WTC11 (cell line): ENCODE results near the gene NNT. TPM values are rescaled to one million over a fixed set of nuclear protein-coding genes. Genes with fewer than 3 reads are reported as not detected.
"Not testable (repeated sequence)": the region's sequence is repeated elsewhere in the genome, so short reads cannot be mapped to it uniquely, and the experiment has no call there.

Experiments used
- ATAC-seq: fragments of 200-7000 bp; cut with Tn5 transposase; 2 replicates; pipeline ENCODE4 v1.10.0; 2021; ENCODE audit warnings: mild to moderate bottlenecking, moderate library complexity
- CTCF ChIA-PET: fragments of 300-600 bp; sonication (Branson Sonifier 250); formaldehyde crosslinking; loops from one replicate; lab custom pipeline; 2021; ENCODE audit warnings: antibody characterized with exemption; lab: Charles Lee
- POLR2A ChIA-PET: fragments of 350-600 bp; sonication (Branson Sonifier 250); formaldehyde crosslinking; loops from one replicate; lab custom pipeline; 2021; ENCODE audit warnings: antibody characterized with exemption; lab: Charles Lee
- DNase-seq: peaks from one replicate; pipeline ENCODE4 v3.0.0; 2021; ENCODE audit warnings: low spot score
- H3K27ac Mint-ChIP-seq: 2 replicates; pipeline ENCODE4 v1.8.0; 2021; ENCODE audit warnings: mixed read lengths
- H3K27me3 Mint-ChIP-seq: 2 replicates; pipeline ENCODE4 v1.8.0; 2021; ENCODE audit warnings: low read depth, mild to moderate bottlenecking, moderate library complexity, mixed read lengths
- H3K36me3 Mint-ChIP-seq: 2 replicates; pipeline ENCODE4 v1.8.0; 2021; ENCODE audit warnings: mixed read lengths
- H3K4me1 Mint-ChIP-seq: 2 replicates; pipeline ENCODE4 v1.8.0; 2022; ENCODE audit warnings: mixed read lengths
- H3K4me3 Mint-ChIP-seq: 2 replicates; pipeline ENCODE4 v1.8.0; 2021; ENCODE audit warnings: mild to moderate bottlenecking, moderate library complexity, mixed read lengths
- H3K9me3 Mint-ChIP-seq: 2 replicates; pipeline ENCODE4 v1.8.0; 2021; ENCODE audit warnings: mixed read lengths
- CREB1 ChIP-seq: sonication (generic); formaldehyde crosslinking; IDR thresholded peaks from 2 replicates; pipeline ENCODE4 v1.8.0; 2023; ENCODE audit warnings: mild to moderate bottlenecking, missing genetic modification reagents
- EMX1 ChIP-seq: fragments of 250-450 bp; sonication (Bioruptor Pico); IDR thresholded peaks from 2 replicates; pipeline ENCODE4 v1.8.0; 2021; ENCODE audit warnings: mild to moderate bottlenecking
- GTF2I ChIP-seq: fragments of 250-450 bp; sonication (Bioruptor Pico); conservative IDR thresholded peaks from 2 replicates; pipeline ENCODE4 v1.4.0; 2021; ENCODE audit warnings: mild to moderate bottlenecking
- HMGA2 ChIP-seq: fragments of 250-450 bp; sonication (Bioruptor Pico); IDR thresholded peaks from 2 replicates; pipeline ENCODE4 v1.4.0; 2021; ENCODE audit warnings: mild to moderate bottlenecking, moderate library complexity
- MXD4 ChIP-seq: fragments of 250-450 bp; sonication (Bioruptor Pico); IDR thresholded peaks from 2 replicates; pipeline ENCODE4 v1.8.0; 2021; ENCODE audit warnings: mild to moderate bottlenecking, moderate library complexity, borderline replicate concordance
- NFE2L1 ChIP-seq: sonication (generic); formaldehyde crosslinking; IDR thresholded peaks from 2 replicates; pipeline ENCODE4 v1.8.1; 2023; ENCODE audit warnings: missing genetic modification reagents
- SOX15 ChIP-seq: fragments of 250-450 bp; sonication (Bioruptor Pico); IDR thresholded peaks from 2 replicates; pipeline ENCODE4 v1.9.0; 2021; ENCODE audit warnings: mild to moderate bottlenecking
- ZBTB21 ChIP-seq: sonication (generic); formaldehyde crosslinking; IDR thresholded peaks from 2 replicates; pipeline ENCODE4 v1.8.1; 2023; ENCODE audit warnings: mild to moderate bottlenecking, missing genetic modification reagents, borderline replicate concordance
- ZNF232 ChIP-seq: sonication (generic); formaldehyde crosslinking; IDR thresholded peaks from 2 replicates; pipeline ENCODE4 v1.8.0; 2022; ENCODE audit warnings: mild to moderate bottlenecking, missing genetic modification reagents
- ZNF263 ChIP-seq: sonication (generic); formaldehyde crosslinking; IDR thresholded peaks from 2 replicates; pipeline ENCODE4 v1.8.1; 2022; ENCODE audit warnings: low read depth, mild to moderate bottlenecking, moderate library complexity, missing genetic modification reagents
- total RNA-seq: library from RNA; stranded (reverse); gene quantifications from 3 replicates; pipeline ENCODE4 v1.2.3, GENCODE V29; 2021
- TF ChIP-seq, protein P1 (sequence below): sonication (generic); formaldehyde crosslinking; IDR thresholded peaks from 2 replicates; pipeline ENCODE4 v1.8.1; 2023; ENCODE audit warnings: mild to moderate bottlenecking, moderate library complexity, missing genetic modification reagents
- TF ChIP-seq, protein P2 (sequence below): sonication (generic); formaldehyde crosslinking; IDR thresholded peaks from 2 replicates; pipeline ENCODE4 v1.8.0; 2023; ENCODE audit warnings: missing genetic modification reagents, mild to moderate bottlenecking, borderline replicate concordance
- TF ChIP-seq, protein P3 (sequence below): sonication (generic); formaldehyde crosslinking; IDR thresholded peaks from 2 replicates; pipeline ENCODE4 v1.8.1; 2022; ENCODE audit warnings: mild to moderate bottlenecking, moderate library complexity, missing genetic modification reagents
- TF ChIP-seq, protein P4 (sequence below): fragments of 200-600 bp; IDR thresholded peaks from 2 replicates; pipeline ENCODE4 v1.8.0; 2022; ENCODE audit warnings: antibody characterized with exemption
- TF ChIP-seq, protein P5 (sequence below): sonication (generic); formaldehyde crosslinking; IDR thresholded peaks from 2 replicates; pipeline ENCODE4 v1.8.0; 2022; ENCODE audit warnings: mild to moderate bottlenecking, missing genetic modification reagents

NNT gene
- total RNA-seq, 1 experiment from 2014 or later = 37.6 TPM

DNA sequence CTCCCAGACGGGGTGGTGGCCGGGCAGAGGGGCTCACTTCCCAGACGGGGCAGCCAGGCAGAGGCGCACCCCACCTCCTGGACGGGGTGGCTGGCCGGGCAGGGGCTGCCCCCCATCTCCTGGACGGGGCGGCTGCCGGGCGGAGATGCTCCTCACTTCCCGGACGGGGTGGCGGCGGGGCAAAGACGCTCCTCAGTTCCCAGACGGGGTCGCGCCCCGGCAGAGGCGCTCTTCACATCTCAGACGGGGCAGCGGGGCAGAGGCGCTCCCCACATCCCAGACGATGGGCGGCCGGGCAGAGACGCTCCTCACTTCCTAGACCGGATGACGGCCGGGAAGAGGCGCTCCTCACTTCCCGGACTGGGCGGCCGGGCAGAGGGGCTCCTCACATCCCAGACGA lies 62.8 kb downstream of the NNT start:
- POLR2A ChIA-PET, CTCF ChIA-PET, ATAC-seq, H3K4me3 Mint-ChIP-seq, H3K27me3 Mint-ChIP-seq, H3K4me1 Mint-ChIP-seq, DNase-seq, H3K27ac Mint-ChIP-seq: not testable (repeated sequence)
- peaks cover 25% of the 10 kb centered on the region for H3K36me3 Mint-ChIP-seq
- peaks cover 14% of the 10 kb centered on the region for H3K9me3 Mint-ChIP-seq

DNA sequence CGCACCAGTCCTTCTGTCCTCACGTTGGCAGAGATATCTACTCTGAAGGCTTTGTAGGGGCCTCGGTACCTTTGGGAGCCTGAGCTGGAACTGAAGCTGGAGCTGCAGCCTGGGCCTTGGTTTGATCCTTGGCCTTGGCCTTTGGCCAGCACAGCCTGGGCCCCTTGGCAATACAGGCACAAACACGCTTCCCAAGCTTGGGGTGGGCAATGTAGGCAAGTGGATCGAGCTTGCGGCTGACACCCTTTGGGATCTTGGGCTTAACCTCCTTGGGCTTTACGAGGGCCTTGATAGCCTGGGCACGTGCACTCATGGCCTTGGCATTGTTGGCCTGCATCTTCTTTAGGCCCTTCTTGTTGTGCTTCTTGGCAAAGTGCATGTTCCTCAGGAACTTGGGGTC lies 63.7 kb downstream of the NNT start:
- H3K4me3 Mint-ChIP-seq, H3K27ac Mint-ChIP-seq, H3K27me3 Mint-ChIP-seq, POLR2A ChIA-PET, DNase-seq, ATAC-seq, CTCF ChIA-PET, H3K4me1 Mint-ChIP-seq: not testable (repeated sequence)
- Mint-ChIP-seq H3K9me3 (peaks cover 19% of the 10 kb centered on the region), H3K36me3 (peaks cover 30% of the 10 kb centered on the region)

DNA sequence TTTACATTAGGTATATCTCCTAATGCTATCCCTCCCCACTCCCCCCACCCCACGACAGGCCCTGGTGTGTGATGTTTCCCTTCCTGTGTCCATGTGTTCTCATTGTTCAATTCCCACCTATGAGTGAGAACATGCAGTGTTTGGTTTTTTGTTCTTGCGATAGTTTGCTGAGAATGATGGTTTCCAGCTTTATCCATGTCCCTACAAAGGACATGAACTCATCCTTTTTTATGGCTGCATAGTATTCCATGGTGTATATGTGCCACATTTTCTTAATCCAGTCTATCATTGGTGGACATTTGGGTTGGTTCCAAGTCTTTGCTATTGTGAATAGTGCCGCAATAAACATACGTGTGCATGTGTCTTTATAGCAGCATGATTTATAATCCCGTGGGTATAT lies 64.4 kb downstream of the NNT start:
- POLR2A ChIA-PET, H3K27ac Mint-ChIP-seq, H3K4me1 Mint-ChIP-seq, CTCF ChIA-PET, H3K4me3 Mint-ChIP-seq, H3K27me3 Mint-ChIP-seq, DNase-seq, ATAC-seq: not testable (repeated sequence)
- peaks cover 26% of the 10 kb centered on the region for H3K9me3 Mint-ChIP-seq
- peaks cover 35% of the 10 kb centered on the region for H3K36me3 Mint-ChIP-seq

DNA sequence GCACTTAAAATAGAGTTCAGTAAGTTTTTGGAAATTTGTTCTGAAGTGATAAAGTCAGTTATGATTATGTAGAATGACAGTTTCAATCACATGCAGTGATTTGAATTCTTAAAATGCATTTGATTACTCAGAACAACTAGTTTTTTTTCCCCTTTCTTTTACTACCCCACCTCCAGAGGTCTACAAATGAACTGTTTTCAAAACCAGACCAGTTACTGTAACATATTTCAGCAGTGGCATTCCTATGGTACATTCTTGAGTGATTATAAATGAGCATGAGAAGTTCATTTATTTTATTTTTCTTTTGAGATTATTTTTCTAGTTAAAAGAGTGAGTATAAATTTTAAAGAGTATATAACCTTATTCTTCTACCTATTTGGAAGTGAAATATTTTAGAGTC lies 71.6 kb downstream of the NNT start:
- peaks cover 25% of the 10 kb centered on the region for H3K36me3 Mint-ChIP-seq
- no peaks in the 10 kb centered on the region for H3K27me3 Mint-ChIP-seq
- ChIA-PET CTCF (no interaction called here), POLR2A (no interaction called here)
- no peaks in the 10 kb centered on the region for H3K4me1 Mint-ChIP-seq
- ATAC-seq = no peak
- H3K27ac Mint-ChIP-seq = no peak overlapping the region
- TF ChIP-seq CREB1 (CRISPR knock-in tag) (no peak), SOX15 (CRISPR knock-in tag) (no peak), NFE2L1 (no peak), GTF2I (CRISPR knock-in tag) (no peak), ZNF232 (CRISPR knock-in tag) (no peak), EMX1 (no peak)
- TF ChIP-seq, protein P1, sequence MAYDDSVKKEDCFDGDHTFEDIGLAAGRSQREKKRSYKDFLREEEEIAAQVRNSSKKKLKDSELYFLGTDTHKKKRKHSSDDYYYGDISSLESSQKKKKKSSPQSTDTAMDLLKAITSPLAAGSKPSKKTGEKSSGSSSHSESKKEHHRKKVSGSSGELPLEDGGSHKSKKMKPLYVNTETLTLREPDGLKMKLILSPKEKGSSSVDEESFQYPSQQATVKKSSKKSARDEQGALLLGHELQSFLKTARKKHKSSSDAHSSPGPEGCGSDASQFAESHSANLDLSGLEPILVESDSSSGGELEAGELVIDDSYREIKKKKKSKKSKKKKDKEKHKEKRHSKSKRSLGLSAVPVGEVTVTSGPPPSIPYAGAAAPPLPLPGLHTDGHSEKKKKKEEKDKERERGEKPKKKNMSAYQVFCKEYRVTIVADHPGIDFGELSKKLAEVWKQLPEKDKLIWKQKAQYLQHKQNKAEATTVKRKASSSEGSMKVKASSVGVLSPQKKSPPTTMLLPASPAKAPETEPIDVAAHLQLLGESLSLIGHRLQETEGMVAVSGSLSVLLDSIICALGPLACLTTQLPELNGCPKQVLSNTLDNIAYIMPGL (CRISPR knock-in tag) = no peak
- TF ChIP-seq, protein P2, sequence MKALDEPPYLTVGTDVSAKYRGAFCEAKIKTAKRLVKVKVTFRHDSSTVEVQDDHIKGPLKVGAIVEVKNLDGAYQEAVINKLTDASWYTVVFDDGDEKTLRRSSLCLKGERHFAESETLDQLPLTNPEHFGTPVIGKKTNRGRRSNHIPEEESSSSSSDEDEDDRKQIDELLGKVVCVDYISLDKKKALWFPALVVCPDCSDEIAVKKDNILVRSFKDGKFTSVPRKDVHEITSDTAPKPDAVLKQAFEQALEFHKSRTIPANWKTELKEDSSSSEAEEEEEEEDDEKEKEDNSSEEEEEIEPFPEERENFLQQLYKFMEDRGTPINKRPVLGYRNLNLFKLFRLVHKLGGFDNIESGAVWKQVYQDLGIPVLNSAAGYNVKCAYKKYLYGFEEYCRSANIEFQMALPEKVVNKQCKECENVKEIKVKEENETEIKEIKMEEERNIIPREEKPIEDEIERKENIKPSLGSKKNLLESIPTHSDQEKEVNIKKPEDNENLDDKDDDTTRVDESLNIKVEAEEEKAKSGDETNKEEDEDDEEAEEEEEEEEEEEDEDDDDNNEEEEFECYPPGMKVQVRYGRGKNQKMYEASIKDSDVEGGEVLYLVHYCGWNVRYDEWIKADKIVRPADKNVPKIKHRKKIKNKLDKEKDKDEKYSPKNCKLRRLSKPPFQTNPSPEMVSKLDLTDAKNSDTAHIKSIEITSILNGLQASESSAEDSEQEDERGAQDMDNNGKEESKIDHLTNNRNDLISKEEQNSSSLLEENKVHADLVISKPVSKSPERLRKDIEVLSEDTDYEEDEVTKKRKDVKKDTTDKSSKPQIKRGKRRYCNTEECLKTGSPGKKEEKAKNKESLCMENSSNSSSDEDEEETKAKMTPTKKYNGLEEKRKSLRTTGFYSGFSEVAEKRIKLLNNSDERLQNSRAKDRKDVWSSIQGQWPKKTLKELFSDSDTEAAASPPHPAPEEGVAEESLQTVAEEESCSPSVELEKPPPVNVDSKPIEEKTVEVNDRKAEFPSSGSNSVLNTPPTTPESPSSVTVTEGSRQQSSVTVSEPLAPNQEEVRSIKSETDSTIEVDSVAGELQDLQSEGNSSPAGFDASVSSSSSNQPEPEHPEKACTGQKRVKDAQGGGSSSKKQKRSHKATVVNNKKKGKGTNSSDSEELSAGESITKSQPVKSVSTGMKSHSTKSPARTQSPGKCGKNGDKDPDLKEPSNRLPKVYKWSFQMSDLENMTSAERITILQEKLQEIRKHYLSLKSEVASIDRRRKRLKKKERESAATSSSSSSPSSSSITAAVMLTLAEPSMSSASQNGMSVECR = no peak
- DNase-seq = no peak
- no peak overlapping the region for H3K4me3 Mint-ChIP-seq
- H3K9me3 Mint-ChIP-seq = peaks cover 20% of the 10 kb centered on the region

DNA sequence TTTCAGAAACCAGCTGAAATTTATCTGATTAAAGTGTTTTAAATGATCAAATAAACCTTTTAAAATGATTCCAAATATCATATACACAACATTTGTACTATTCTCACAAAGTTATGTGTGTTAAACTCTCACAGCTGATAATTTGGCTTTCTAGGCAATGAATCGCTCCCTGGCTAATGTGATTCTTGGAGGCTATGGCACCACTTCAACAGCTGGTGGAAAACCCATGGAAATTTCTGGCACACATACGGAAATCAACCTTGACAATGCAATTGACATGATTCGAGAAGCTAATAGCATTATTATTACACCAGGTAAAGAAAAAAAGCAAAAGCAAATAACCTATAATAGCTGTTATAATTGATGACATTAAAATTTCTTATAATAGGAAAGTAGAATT lies 72.4 kb downstream of the NNT start:
- Mint-ChIP-seq H3K27ac (no peak overlapping the region), H3K36me3 (peaks cover 25% of the 10 kb centered on the region), H3K4me1 (no peaks in the 10 kb centered on the region), H3K9me3 (peaks cover 18% of the 10 kb centered on the region), H3K4me3 (no peak overlapping the region), H3K27me3 (no peaks in the 10 kb centered on the region)
- DNase-seq = no peak
- ChIA-PET POLR2A (no interaction called here), CTCF (no interaction called here)
- ATAC-seq = no peak
- TF ChIP-seq ZNF263 (CRISPR knock-in tag) (no peak), HMGA2 (no peak), MXD4 (CRISPR knock-in tag) (no peak), ZNF232 (CRISPR knock-in tag) (no peak), ZBTB21 (CRISPR knock-in tag) (no peak)
- TF ChIP-seq, protein P3, sequence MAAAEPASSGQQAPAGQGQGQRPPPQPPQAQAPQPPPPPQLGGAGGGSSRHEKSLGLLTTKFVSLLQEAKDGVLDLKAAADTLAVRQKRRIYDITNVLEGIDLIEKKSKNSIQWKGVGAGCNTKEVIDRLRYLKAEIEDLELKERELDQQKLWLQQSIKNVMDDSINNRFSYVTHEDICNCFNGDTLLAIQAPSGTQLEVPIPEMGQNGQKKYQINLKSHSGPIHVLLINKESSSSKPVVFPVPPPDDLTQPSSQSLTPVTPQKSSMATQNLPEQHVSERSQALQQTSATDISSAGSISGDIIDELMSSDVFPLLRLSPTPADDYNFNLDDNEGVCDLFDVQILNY (CRISPR knock-in tag) = no peak
- TF ChIP-seq, protein P4, sequence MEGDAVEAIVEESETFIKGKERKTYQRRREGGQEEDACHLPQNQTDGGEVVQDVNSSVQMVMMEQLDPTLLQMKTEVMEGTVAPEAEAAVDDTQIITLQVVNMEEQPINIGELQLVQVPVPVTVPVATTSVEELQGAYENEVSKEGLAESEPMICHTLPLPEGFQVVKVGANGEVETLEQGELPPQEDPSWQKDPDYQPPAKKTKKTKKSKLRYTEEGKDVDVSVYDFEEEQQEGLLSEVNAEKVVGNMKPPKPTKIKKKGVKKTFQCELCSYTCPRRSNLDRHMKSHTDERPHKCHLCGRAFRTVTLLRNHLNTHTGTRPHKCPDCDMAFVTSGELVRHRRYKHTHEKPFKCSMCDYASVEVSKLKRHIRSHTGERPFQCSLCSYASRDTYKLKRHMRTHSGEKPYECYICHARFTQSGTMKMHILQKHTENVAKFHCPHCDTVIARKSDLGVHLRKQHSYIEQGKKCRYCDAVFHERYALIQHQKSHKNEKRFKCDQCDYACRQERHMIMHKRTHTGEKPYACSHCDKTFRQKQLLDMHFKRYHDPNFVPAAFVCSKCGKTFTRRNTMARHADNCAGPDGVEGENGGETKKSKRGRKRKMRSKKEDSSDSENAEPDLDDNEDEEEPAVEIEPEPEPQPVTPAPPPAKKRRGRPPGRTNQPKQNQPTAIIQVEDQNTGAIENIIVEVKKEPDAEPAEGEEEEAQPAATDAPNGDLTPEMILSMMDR = no peak
- TF ChIP-seq, protein P5, sequence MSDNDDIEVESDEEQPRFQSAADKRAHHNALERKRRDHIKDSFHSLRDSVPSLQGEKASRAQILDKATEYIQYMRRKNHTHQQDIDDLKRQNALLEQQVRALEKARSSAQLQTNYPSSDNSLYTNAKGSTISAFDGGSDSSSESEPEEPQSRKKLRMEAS (CRISPR knock-in tag) = no peak
